ENCODE data around the gene IKBIP.

- TF ChIP-seq CTCF (IDR thresholded peaks at IDR 0.05 in 2 of 3, conservative IDR thresholded peaks at IDR 0.05 in 1 of 3; ENCODE audit: borderline replicate concordance in 1 of 3, insufficient read depth in 1 of 3, low read depth in 2 of 3, low read length in 2 of 3) = no peak
- TF ChIP-seq POLR2A (IDR thresholded peaks at IDR 0.05; ENCODE audit: borderline replicate concordance, extremely low read depth, insufficient read depth, insufficient read length) = no peak
- no peak for TF ChIP-seq EZH2 (IDR thresholded peaks at IDR 0.05)
- TF ChIP-seq REST (IDR thresholded peaks at IDR 0.05; ENCODE audit: low read depth) = no peak
- no peak for TF ChIP-seq SIN3A (IDR thresholded peaks at IDR 0.05; ENCODE audit: low read depth)
- no peak for TF ChIP-seq EZH2phosphoT487 (IDR thresholded peaks at IDR 0.05; ENCODE audit: borderline replicate concordance)
- no peak for TF ChIP-seq POLR2AphosphoS5 (IDR thresholded peaks at IDR 0.05; ENCODE audit: low read depth, low read length)
- TF ChIP-seq ZFX (IDR thresholded peaks at IDR 0.05) = no peak
- no peak for TF ChIP-seq EGR1 (IDR thresholded peaks at IDR 0.05; ENCODE audit: low read depth)
- no peak for TF ChIP-seq MAX (IDR thresholded peaks at IDR 0.05)
- TF ChIP-seq CEBPB (IDR thresholded peaks at IDR 0.05; ENCODE audit: low read depth) = no peak
These were observed 62.5 kb downstream of the IKBIP start for GRCh38 chr12:98582093-98582492.

Data from HCT116 (cell line).